HEK293 (cell line): ENCODE results near the gene IL1A.

Experiments used
- CTCF ChIA-PET: fragments of 350-600 bp; formaldehyde crosslinking; extraction: SDS; loops from one replicate; lab custom pipeline; 2021; ENCODE audit warnings: antibody characterized with exemption; lab: Yijun Ruan, JAX
- POLR2A ChIA-PET: fragments of 300-600 bp; formaldehyde crosslinking; extraction: SDS; loops from one replicate; lab custom pipeline; 2020; ENCODE audit warnings: antibody characterized with exemption, inconsistent platforms; lab: Yijun Ruan, JAX
- H3K27ac ChIP-seq: fragments of 200-500 bp; sonication (Bioruptor generic); 2 replicates; pipeline ENCODE4 v1.5.1; 2014; ENCODE audit warnings: low read depth, low read length, control low read depth, inconsistent platforms; ENCODE audit errors: extremely low read depth
- H3K36me3 ChIP-seq, 2 experiments: fragments of 200-500 bp in 1 of 2; sonication (Bioruptor generic) in 1 of 2; 1 replicate in 1 of 2; 2 replicates in 1 of 2; pipeline ENCODE4 v1.5.1; 2014 to 2017; ENCODE audit warnings: inconsistent platforms in 2 of 2, low read length in 2 of 2; ENCODE audit not compliant: control insufficient read depth in 2 of 2, insufficient read depth in 1 of 2
- H3K4me1 ChIP-seq: fragments of 200-500 bp; sonication (Bioruptor generic); 2 replicates; pipeline ENCODE4 v1.5.1; 2014; ENCODE audit warnings: mild to moderate bottlenecking, low read length, inconsistent platforms; ENCODE audit not compliant: control insufficient read depth, insufficient read depth
- H3K4me3 ChIP-seq: 2 replicates; pipeline ENCODE4 v1.5.1; 2011; ENCODE audit warnings: low read depth, mild to moderate bottlenecking, control low read depth, low read length, moderate library complexity
- H3K9me3 ChIP-seq: fragments of 200-500 bp; sonication (Bioruptor generic); 2 replicates; pipeline ENCODE4 v1.5.1; 2014; ENCODE audit warnings: low read depth, low read length, inconsistent platforms; ENCODE audit not compliant: control insufficient read depth, insufficient read depth
- KLF10 ChIP-seq: fragments of 450-650 bp; IDR thresholded peaks from 2 replicates; pipeline ENCODE4 v1.5.1; 2018; ENCODE audit warnings: missing biosample characterization, mild to moderate bottlenecking, missing genetic modification characterization
- SP3 ChIP-seq: fragments of 450-650 bp; formaldehyde crosslinking; IDR thresholded peaks from 2 replicates; pipeline ENCODE4 v1.5.1; 2016; ENCODE audit warnings: missing biosample characterization, missing genetic modification characterization
- ZBTB8A ChIP-seq: fragments of 450-650 bp; formaldehyde crosslinking; IDR thresholded peaks from 2 replicates; pipeline ENCODE4 v1.5.1; 2016; ENCODE audit warnings: missing biosample characterization, missing genetic modification characterization
- ZNF112 ChIP-seq: fragments of 450-650 bp; formaldehyde crosslinking; IDR thresholded peaks from 2 replicates; pipeline ENCODE4 v1.5.0; 2017; ENCODE audit warnings: missing biosample characterization, missing genetic modification characterization
- ZNF140 ChIP-seq: fragments of 450-650 bp; formaldehyde crosslinking; IDR thresholded peaks from 2 replicates; pipeline ENCODE4 v1.5.1; 2016; ENCODE audit warnings: missing biosample characterization, missing genetic modification characterization
- ZNF155 ChIP-seq: fragments of 450-650 bp; formaldehyde crosslinking; IDR thresholded peaks from 2 replicates; pipeline ENCODE4 v1.5.1; 2016; ENCODE audit warnings: missing biosample characterization, missing genetic modification characterization
- ZNF175 ChIP-seq: fragments of 450-650 bp; formaldehyde crosslinking; IDR thresholded peaks from 2 replicates; pipeline ENCODE4 v1.5.1; 2016; ENCODE audit warnings: missing biosample characterization, missing genetic modification characterization
- ZNF274 ChIP-seq, 2 experiments: fragments of 200-500 bp in 1 of 2; fragments of 450-650 bp in 1 of 2; sonication (Bioruptor generic) in 1 of 2; formaldehyde crosslinking in 1 of 2; IDR thresholded peaks; 2 replicates each; pipeline versions ENCODE4 v1.5.1 to v1.6.1; 2014 to 2016; ENCODE audit warnings: borderline replicate concordance in 1 of 2, inconsistent platforms in 1 of 2, low read length in 1 of 2, missing biosample characterization in 1 of 2, missing genetic modification characterization in 1 of 2
- ZNF37A ChIP-seq: fragments of 450-650 bp; IDR thresholded peaks from 2 replicates; pipeline ENCODE4 v1.5.1; 2018; ENCODE audit warnings: missing biosample characterization, missing genetic modification characterization
- ZNF433 ChIP-seq: fragments of 450-650 bp; formaldehyde crosslinking; IDR thresholded peaks from 2 replicates; pipeline ENCODE4 v1.5.1; 2016; ENCODE audit warnings: missing biosample characterization, missing genetic modification characterization, low read depth
- ZNF48 ChIP-seq: fragments of 450-650 bp; formaldehyde crosslinking; IDR thresholded peaks from 2 replicates; pipeline ENCODE4 v1.5.1; 2016; ENCODE audit warnings: missing biosample characterization, missing genetic modification characterization
- ZNF501 ChIP-seq: fragments of 450-650 bp; formaldehyde crosslinking; IDR thresholded peaks from 2 replicates; pipeline ENCODE4 v1.5.1; 2016; ENCODE audit warnings: missing biosample characterization, missing genetic modification characterization
- ZNF623 ChIP-seq: fragments of 450-650 bp; formaldehyde crosslinking; IDR thresholded peaks from 2 replicates; pipeline ENCODE4 v1.5.1; 2016; ENCODE audit warnings: missing biosample characterization, missing genetic modification characterization
- ZNF629 ChIP-seq: fragments of 450-650 bp; formaldehyde crosslinking; IDR thresholded peaks from 2 replicates; pipeline ENCODE4 v1.5.1; 2017; ENCODE audit warnings: missing biosample characterization, missing genetic modification characterization
- ZNF654 ChIP-seq: fragments of 450-650 bp; formaldehyde crosslinking; IDR thresholded peaks from 2 replicates; pipeline ENCODE4 v1.5.1; 2016; ENCODE audit warnings: low read depth, missing biosample characterization, missing genetic modification characterization
- ZNF677 ChIP-seq: fragments of 450-650 bp; IDR thresholded peaks from 2 replicates; pipeline ENCODE4 v1.5.0; 2018; ENCODE audit warnings: missing biosample characterization, mild to moderate bottlenecking, missing genetic modification characterization, moderate library complexity
- ZSCAN23 ChIP-seq: fragments of 450-650 bp; formaldehyde crosslinking; IDR thresholded peaks from 2 replicates; pipeline ENCODE4 v1.5.1; 2016; ENCODE audit warnings: missing biosample characterization, missing genetic modification characterization
- TF ChIP-seq, protein P1 (sequence below): fragments of 450-650 bp; formaldehyde crosslinking; IDR thresholded peaks from 2 replicates; pipeline ENCODE4 v1.5.1; 2016; ENCODE audit warnings: missing biosample characterization, missing genetic modification characterization, borderline replicate concordance
- TF ChIP-seq, protein P2 (sequence below): fragments of 450-650 bp; IDR thresholded peaks from 2 replicates; pipeline ENCODE4 v1.5.1; 2018; ENCODE audit warnings: missing biosample characterization, missing genetic modification characterization

IL1A gene

DNA sequence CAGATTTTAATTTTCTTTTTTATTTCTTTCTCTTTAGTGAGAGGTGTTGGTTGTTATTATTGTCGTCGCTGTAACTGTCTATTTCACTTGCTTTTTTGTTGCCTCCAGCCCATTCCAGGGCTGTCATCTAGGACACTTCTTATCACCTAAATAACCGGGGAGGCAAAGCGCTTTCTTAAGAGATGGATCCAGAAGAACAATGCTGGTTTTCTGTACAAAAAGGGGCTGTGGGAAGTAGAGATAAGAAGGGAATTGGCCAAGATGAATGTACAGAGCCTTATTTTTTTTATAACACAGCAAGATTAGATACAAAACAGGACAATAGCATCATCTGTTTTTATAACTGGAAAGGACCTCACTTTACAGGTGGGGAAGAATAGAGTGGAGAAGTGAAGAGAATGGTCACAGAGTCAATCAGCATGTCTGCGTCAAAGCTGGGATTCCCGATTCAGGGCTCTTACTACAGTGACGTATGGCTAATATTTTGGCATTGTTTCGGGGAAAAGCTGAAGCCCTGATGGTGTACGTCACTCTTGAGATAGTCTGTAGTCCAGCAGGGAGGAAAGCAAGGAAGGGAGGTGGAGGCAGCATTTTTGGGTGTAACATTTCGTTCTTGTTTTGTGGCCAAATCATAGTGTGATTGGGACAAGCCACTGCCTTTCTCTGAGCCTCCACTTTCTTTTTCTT, 29.1 kb upstream of the IL1A start:
- Histone ChIP-seq H3K9me3 (no peaks in the 10 kb centered on the region), H3K36me3 (no peaks in the 10 kb centered on the region), H3K27ac (no peak overlapping the region), H3K4me3 (no peak overlapping the region), H3K4me1 (no peaks in the 10 kb centered on the region)
- no peak for TF ChIP-seq ZNF48
- TF ChIP-seq, protein P1, sequence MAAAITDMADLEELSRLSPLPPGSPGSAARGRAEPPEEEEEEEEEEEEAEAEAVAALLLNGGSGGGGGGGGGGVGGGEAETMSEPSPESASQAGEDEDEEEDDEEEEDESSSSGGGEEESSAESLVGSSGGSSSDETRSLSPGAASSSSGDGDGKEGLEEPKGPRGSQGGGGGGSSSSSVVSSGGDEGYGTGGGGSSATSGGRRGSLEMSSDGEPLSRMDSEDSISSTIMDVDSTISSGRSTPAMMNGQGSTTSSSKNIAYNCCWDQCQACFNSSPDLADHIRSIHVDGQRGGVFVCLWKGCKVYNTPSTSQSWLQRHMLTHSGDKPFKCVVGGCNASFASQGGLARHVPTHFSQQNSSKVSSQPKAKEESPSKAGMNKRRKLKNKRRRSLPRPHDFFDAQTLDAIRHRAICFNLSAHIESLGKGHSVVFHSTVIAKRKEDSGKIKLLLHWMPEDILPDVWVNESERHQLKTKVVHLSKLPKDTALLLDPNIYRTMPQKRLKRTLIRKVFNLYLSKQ (tag by site-specific recombination) = no peak
- TF ChIP-seq, protein P2, sequence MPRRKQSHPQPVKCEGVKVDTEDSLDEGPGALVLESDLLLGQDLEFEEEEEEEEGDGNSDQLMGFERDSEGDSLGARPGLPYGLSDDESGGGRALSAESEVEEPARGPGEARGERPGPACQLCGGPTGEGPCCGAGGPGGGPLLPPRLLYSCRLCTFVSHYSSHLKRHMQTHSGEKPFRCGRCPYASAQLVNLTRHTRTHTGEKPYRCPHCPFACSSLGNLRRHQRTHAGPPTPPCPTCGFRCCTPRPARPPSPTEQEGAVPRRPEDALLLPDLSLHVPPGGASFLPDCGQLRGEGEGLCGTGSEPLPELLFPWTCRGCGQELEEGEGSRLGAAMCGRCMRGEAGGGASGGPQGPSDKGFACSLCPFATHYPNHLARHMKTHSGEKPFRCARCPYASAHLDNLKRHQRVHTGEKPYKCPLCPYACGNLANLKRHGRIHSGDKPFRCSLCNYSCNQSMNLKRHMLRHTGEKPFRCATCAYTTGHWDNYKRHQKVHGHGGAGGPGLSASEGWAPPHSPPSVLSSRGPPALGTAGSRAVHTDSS (tag by site-specific recombination) = no peak
- TF ChIP-seq ZNF140 (tag by site-specific recombination) = no peak
- TF ChIP-seq SP3 (tag by site-specific recombination) = no peak
- no peak for TF ChIP-seq KLF10
- TF ChIP-seq ZNF654 (tag by site-specific recombination) = no peak
- no peak for TF ChIP-seq ZNF433 (tag by site-specific recombination)
- TF ChIP-seq ZNF677 (tag by site-specific recombination) = no peak
- no peak for TF ChIP-seq ZNF274 (IDR thresholded peaks at IDR 0.05; ENCODE audit: low read length)
- no peak for TF ChIP-seq ZNF274 (tag by site-specific recombination; IDR thresholded peaks at IDR 0.05; ENCODE audit: borderline replicate concordance)
- no peak for TF ChIP-seq ZSCAN23
- no peak for TF ChIP-seq ZNF175 (tag by site-specific recombination)
- TF ChIP-seq ZNF155 (tag by site-specific recombination) = no peak
- no peak for TF ChIP-seq ZNF112
- no peak for TF ChIP-seq ZNF501 (tag by site-specific recombination)
- no peak for TF ChIP-seq ZNF623 (tag by site-specific recombination)
- POLR2A ChIA-PET = no interaction called here
- CTCF ChIA-PET = no interaction called here

DNA sequence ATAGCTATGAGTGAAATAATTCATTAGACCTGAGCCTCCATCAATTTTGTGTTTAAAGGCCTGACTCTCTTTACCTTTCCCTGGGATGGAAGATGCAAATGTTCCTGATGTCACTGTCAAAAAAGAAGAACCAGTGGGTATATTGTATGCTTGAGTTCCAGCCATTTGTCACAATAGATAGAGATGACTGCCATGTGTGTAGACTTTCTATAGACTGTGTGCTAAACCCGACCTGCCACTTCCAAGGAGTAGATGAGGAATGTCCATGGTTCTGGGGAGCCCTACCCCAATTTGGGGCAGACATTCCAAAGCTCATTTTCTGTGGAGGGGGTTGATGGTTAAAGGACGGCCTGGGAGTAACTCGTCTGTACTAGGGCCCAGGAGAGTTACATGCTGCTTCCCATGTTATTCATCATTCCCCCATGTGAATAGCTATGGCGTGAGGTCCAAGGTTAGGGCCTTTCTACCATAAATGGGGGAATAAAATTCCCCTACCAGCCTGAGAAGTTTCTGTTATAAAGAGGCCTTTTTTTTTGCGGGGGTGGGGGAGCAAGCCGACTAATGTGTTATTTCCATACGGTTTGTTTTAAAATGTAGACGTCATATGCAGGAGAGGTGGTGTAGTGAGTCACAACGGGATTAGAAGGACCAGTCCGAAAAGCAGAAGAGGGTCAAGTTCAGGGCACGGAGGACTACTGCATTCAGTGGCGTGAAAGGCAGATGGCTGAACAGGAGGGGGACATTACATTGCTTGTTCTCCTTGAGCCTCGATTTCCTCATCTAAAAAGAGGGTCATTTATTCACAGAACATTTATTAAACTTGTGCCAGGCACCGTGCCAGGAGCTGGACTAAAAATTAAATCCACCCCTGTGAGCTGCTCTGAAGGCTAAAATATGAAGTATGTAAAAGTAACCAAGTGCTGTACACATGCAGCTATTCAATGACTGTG, 28.3 kb upstream of the IL1A start:
- ChIA-PET POLR2A (no interaction called here), CTCF (no interaction called here)
- TF ChIP-seq ZNF629 (tag by site-specific recombination) = 0 out of 2 replicates have a peak, but pooled peaks have one; percentile 33
- TF ChIP-seq ZBTB8A (tag by site-specific recombination) = no peak
- no peak for TF ChIP-seq ZNF37A (tag by site-specific recombination)

More for the DNA sequence above, 28.3 kb upstream of the IL1A start:
- H3K9me3 ChIP-seq = no peaks in the 10 kb centered on the region
- H3K27ac ChIP-seq = no peak overlapping the region
- H3K4me3 ChIP-seq = no peak overlapping the region
- no peaks in the 10 kb centered on the region for H3K36me3 ChIP-seq
- H3K4me1 ChIP-seq = no peaks in the 10 kb centered on the region
